ENCODE measurements around the gene AGBL4. TPM values are rescaled to one million over a fixed set of nuclear protein-coding genes. Genes with fewer than 3 reads are reported as not detected.

Gene AGBL4
- total RNA-seq, 2 donors from 2014 or later = not detected

DNA sequence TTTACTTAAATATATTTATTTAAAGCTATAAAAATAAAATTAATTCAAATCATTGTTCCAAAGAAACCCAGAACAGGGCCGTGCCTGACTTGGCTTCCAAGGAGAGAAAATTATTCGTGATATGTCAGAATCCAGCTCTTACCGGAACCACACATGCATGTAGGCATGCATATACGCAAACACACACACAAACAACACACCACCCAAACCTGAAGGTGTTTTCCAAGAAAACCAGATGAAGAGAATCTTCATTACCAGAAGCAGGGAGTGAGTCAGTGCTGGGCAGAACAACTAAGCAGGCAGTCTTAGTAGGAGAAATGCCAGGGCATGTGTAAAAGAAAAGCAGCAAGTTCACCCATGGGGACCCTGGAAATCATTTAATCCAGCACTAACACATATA, 815.0 kb downstream of the AGBL4 start:
- TF ChIP-seq, protein P1, sequence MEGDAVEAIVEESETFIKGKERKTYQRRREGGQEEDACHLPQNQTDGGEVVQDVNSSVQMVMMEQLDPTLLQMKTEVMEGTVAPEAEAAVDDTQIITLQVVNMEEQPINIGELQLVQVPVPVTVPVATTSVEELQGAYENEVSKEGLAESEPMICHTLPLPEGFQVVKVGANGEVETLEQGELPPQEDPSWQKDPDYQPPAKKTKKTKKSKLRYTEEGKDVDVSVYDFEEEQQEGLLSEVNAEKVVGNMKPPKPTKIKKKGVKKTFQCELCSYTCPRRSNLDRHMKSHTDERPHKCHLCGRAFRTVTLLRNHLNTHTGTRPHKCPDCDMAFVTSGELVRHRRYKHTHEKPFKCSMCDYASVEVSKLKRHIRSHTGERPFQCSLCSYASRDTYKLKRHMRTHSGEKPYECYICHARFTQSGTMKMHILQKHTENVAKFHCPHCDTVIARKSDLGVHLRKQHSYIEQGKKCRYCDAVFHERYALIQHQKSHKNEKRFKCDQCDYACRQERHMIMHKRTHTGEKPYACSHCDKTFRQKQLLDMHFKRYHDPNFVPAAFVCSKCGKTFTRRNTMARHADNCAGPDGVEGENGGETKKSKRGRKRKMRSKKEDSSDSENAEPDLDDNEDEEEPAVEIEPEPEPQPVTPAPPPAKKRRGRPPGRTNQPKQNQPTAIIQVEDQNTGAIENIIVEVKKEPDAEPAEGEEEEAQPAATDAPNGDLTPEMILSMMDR (IDR thresholded peaks at IDR 0.05) = no peak
- H3K36me3 ChIP-seq = no peaks in the 10 kb centered on the region
- no peak overlapping the region for H3K27ac ChIP-seq
- H3K27me3 ChIP-seq (replicated peaks; ENCODE audit: insufficient read depth) = no peaks in the 10 kb centered on the region
- no peak overlapping the region for H3K4me3 ChIP-seq
- DNase-seq (ENCODE audit: low spot score) (no peak), ATAC-seq (ENCODE audit: insufficient number of reproducible peaks, low FRiP score, low read depth) (no peak)
- no peaks in the 10 kb centered on the region for H3K9me3 ChIP-seq
- no peaks in the 10 kb centered on the region for H3K4me1 ChIP-seq (ENCODE audit: control insufficient read depth in 1 of 2, low read depth in 2 of 2)

DNA sequence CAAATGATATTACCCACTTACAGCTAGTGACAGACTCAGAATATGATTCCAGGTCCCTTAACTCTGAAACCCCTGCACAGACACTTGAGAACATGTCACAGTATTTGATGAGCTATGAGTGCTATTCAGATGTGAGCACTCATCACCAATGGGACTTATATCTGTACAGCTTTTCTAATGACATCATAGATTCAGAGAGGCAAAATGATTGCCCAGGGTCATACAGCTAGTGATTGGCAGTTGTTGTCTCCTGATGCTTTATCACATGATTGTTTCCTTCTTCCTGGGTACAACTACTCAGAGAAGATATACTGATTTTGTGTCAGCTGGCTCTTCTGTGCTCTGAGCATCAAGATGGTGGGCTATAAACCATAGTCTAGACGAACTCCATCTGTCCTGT, 819.0 kb downstream of the AGBL4 start:
- no peak for DNase-seq (ENCODE audit: low spot score)
- Histone ChIP-seq H3K27me3 (replicated peaks; ENCODE audit: insufficient read depth) (no peaks in the 10 kb centered on the region), H3K9me3 (no peaks in the 10 kb centered on the region), H3K4me3 (no peak overlapping the region), H3K4me1 (ENCODE audit: control insufficient read depth in 1 of 2, low read depth in 2 of 2) (no peaks in the 10 kb centered on the region), H3K36me3 (no peaks in the 10 kb centered on the region), H3K27ac (no peak overlapping the region)
- no peak for ATAC-seq (ENCODE audit: insufficient number of reproducible peaks, low FRiP score, low read depth)
- TF ChIP-seq, protein P1 (IDR thresholded peaks at IDR 0.05) = no peak

- H3K36me3 ChIP-seq = no peaks in the 10 kb centered on the region
- H3K27me3 ChIP-seq (replicated peaks; ENCODE audit: insufficient read depth) = no peaks in the 10 kb centered on the region
- no peak overlapping the region for H3K27ac ChIP-seq
- no peak for ATAC-seq (ENCODE audit: insufficient number of reproducible peaks, low FRiP score, low read depth)
- H3K4me3 ChIP-seq = no peak overlapping the region
- H3K9me3 ChIP-seq = no peaks in the 10 kb centered on the region
- no peak for DNase-seq (ENCODE audit: low spot score)
- no peaks in the 10 kb centered on the region for H3K4me1 ChIP-seq (ENCODE audit: control insufficient read depth in 1 of 2, low read depth in 2 of 2)
- TF ChIP-seq, protein P1 (IDR thresholded peaks at IDR 0.05) = no peak
These were observed 823.0 kb downstream of the AGBL4 start for GRCh38 chr1:49200738-49201137.

- TF ChIP-seq, protein P1 (IDR thresholded peaks at IDR 0.05) = no peak
- no peaks in the 10 kb centered on the region for H3K27me3 ChIP-seq (replicated peaks; ENCODE audit: insufficient read depth)
- no peak overlapping the region for H3K4me3 ChIP-seq
- ATAC-seq (ENCODE audit: insufficient number of reproducible peaks, low FRiP score, low read depth) (no peak), DNase-seq (ENCODE audit: low spot score) (no peak)
- H3K9me3 ChIP-seq = no peaks in the 10 kb centered on the region
- H3K4me1 ChIP-seq (ENCODE audit: control insufficient read depth in 1 of 2, low read depth in 2 of 2) = no peaks in the 10 kb centered on the region
- H3K27ac ChIP-seq = no peak overlapping the region
- H3K36me3 ChIP-seq = no peaks in the 10 kb centered on the region
These were observed 824.2 kb downstream of the AGBL4 start for GRCh38 chr1:49199564-49199963.

DNA sequence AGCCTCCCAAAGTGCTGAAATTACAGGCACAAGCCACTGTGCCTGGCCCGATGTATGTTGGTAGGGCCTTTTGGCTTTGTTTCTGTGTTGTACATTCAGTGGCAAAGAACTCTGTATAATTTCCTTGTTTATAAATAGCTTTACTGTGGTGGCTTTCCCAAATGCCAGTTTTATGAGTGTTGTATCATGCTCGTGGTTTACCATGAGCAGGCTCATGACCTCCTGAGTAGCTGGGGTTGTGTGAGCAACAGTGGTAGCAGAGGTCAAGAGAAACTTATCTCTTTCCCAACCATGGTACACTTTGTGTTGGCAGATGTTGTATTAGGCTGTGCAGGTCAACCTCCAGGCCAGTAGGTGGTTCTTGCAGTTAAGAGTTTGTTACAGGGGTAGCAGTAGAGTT, 826.7 kb downstream of the AGBL4 start:
- Histone ChIP-seq H3K4me1 (ENCODE audit: control insufficient read depth in 1 of 2, low read depth in 2 of 2) (no peaks in the 10 kb centered on the region), H3K36me3 (no peaks in the 10 kb centered on the region), H3K27me3 (replicated peaks; ENCODE audit: insufficient read depth) (no peaks in the 10 kb centered on the region), H3K4me3 (no peak overlapping the region), H3K27ac (no peak overlapping the region), H3K9me3 (no peaks in the 10 kb centered on the region)
- no peak for DNase-seq (ENCODE audit: low spot score)
- TF ChIP-seq, protein P1 (IDR thresholded peaks at IDR 0.05) = no peak
- no peak for ATAC-seq (ENCODE audit: insufficient number of reproducible peaks, low FRiP score, low read depth)
